OCI-LY3 (cell line): ENCODE measurements around the gene MTFR1L.

Source experiments
- CTCF ChIP-seq: fragments of 200-600, 300-600 bp; sonication (generic); IDR thresholded peaks from 2 replicates; pipeline ENCODE4 v1.5.1; 2014; ENCODE audit warnings: antibody characterized with exemption, low read length, low read depth
- EZH2phosphoT487 ChIP-seq: fragments of 200-600 bp; shearing (Covaris generic); IDR thresholded peaks from 2 replicates; pipeline ENCODE4 v1.6.1; 2018; ENCODE audit warnings: antibody characterized with exemption, mixed run types, low read depth

- TF ChIP-seq CTCF (no peak), EZH2phosphoT487 (no peak)
Observed at GRCh38 chr1:25845664-25846063, 25.9 kb downstream of the MTFR1L start.
